ENCODE data around the gene GCSAM.

GCSAM gene

DNA sequence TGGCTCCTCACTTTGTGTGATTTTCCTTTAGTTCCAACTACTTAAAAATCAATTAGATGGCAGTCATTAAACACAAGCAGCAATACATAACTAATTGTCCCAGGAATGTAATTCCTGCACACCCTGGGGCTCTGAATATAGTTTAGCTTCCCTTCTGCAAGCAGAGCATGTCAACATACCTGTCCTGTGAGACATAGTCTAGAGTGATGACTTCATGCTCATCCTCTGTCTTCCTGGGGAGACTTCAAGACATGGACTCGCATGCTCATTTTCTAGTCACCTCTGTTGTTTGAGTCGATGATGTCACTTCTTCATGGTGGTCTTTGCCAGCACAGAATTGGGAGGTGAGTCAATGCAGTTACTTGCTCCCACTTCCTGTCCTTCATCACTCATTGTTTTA, 31.1 kb downstream of the GCSAM start:
- no peak overlapping the region for H3K4me2 ChIP-seq (ENCODE audit: low read length)

GRCh38 chr3:112097378-112097777, 35.7 kb downstream of the GCSAM start:
- H3K9me2 ChIP-seq (ENCODE audit: low read depth, low read length) = no peaks in the 10 kb centered on the region
- no peak overlapping the region for H3K27ac ChIP-seq (ENCODE audit: low read depth, low read length, poor library complexity, severe bottlenecking)
- no peaks in the 10 kb centered on the region for H3K36me3 ChIP-seq (ENCODE audit: insufficient read depth, low read length)
- H3K4me3 ChIP-seq (ENCODE audit: low read depth, low read length, poor library complexity, severe bottlenecking) = no peak overlapping the region
- no peak overlapping the region for H3K9ac ChIP-seq (ENCODE audit: low read length)
- no peaks in the 10 kb centered on the region for H3K79me2 ChIP-seq (ENCODE audit: insufficient read depth, low read length)
- H2AFZ ChIP-seq (ENCODE audit: low read length) = no peak overlapping the region
- peaks cover 9% of the 10 kb centered on the region for H3K4me1 ChIP-seq (ENCODE audit: insufficient read depth, low read length, severe bottlenecking)
- H3K4me2 ChIP-seq (ENCODE audit: low read length) = no peak overlapping the region
- H3F3A ChIP-seq (ENCODE audit: insufficient read depth, low read length) = peaks cover 5% of the 10 kb centered on the region; the same call in 1 of the 2 replicates
- no peaks in the 10 kb centered on the region for H3K9me3 ChIP-seq (ENCODE audit: low read length)
- no peak for TF ChIP-seq EZH2 (IDR thresholded peaks at IDR 0.05; ENCODE audit: borderline replicate concordance, low read length)
- no peak for TF ChIP-seq CTCF (IDR thresholded peaks at IDR 0.05; ENCODE audit: low read length)
- no peaks in the 10 kb centered on the region for H3K27me3 ChIP-seq (ENCODE audit: insufficient read depth, low read length)
- H4K20me1 ChIP-seq (ENCODE audit: insufficient read depth, low read length) = no peaks in the 10 kb centered on the region

More for the DNA sequence above, 31.1 kb downstream of the GCSAM start:
- Histone ChIP-seq H3K79me2 (ENCODE audit: insufficient read depth, low read length) (no peaks in the 10 kb centered on the region), H3K36me3 (ENCODE audit: insufficient read depth, low read length) (no peaks in the 10 kb centered on the region), H3K9ac (ENCODE audit: low read length) (no peak overlapping the region), H2AFZ (ENCODE audit: low read length) (no peak overlapping the region), H3K9me3 (ENCODE audit: low read length) (no peaks in the 10 kb centered on the region), H3F3A (ENCODE audit: insufficient read depth, low read length) (no peaks in the 10 kb centered on the region), H4K20me1 (ENCODE audit: insufficient read depth, low read length) (no peaks in the 10 kb centered on the region), H3K27ac (ENCODE audit: low read depth, low read length, poor library complexity, severe bottlenecking) (no peak overlapping the region), H3K4me3 (ENCODE audit: low read depth, low read length, poor library complexity, severe bottlenecking) (no peak overlapping the region), H3K27me3 (ENCODE audit: insufficient read depth, low read length) (no peaks in the 10 kb centered on the region), H3K4me1 (ENCODE audit: insufficient read depth, low read length, severe bottlenecking) (peaks cover 9% of the 10 kb centered on the region), H3K9me2 (ENCODE audit: low read depth, low read length) (no peaks in the 10 kb centered on the region)
- TF ChIP-seq EZH2 (IDR thresholded peaks at IDR 0.05; ENCODE audit: borderline replicate concordance, low read length) (no peak), CTCF (IDR thresholded peaks at IDR 0.05; ENCODE audit: low read length) (no peak)

DNA sequence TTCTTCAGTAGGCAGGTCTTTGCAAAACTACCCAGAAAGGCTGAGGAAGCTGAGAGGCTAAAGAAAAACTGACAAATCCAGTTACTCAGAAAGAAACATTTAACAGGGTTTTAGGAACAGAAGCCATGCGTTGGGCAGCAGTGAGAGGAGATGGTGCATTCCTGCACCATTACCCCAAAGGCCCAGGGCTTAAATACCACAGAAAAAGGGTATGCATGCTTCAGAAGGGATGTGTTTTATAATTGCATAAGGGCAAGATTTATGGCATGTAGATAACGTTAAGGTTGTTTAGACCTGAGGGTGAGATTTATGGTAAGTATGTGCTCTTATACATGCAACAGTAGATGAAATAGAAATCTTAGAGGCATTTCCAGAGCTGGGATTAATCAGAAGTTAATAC, 36.9 kb downstream of the GCSAM start:
- H3K27me3 ChIP-seq (ENCODE audit: insufficient read depth, low read length) = no peaks in the 10 kb centered on the region
- peaks cover 5% of the 10 kb centered on the region; the same call in 1 of the 2 replicates for H3F3A ChIP-seq (ENCODE audit: insufficient read depth, low read length)
- H3K9me2 ChIP-seq (ENCODE audit: low read depth, low read length) = no peaks in the 10 kb centered on the region
- peaks cover 21% of the 10 kb centered on the region for H3K4me1 ChIP-seq (ENCODE audit: insufficient read depth, low read length, severe bottlenecking)
- H2AFZ ChIP-seq (ENCODE audit: low read length) = no peak overlapping the region
- H3K36me3 ChIP-seq (ENCODE audit: insufficient read depth, low read length) = no peaks in the 10 kb centered on the region
- no peak overlapping the region for H3K4me2 ChIP-seq (ENCODE audit: low read length)
- no peaks in the 10 kb centered on the region for H3K79me2 ChIP-seq (ENCODE audit: insufficient read depth, low read length)
- no peaks in the 10 kb centered on the region for H3K9me3 ChIP-seq (ENCODE audit: low read length)
- no peak overlapping the region for H3K4me3 ChIP-seq (ENCODE audit: low read depth, low read length, poor library complexity, severe bottlenecking)
- TF ChIP-seq EZH2 (IDR thresholded peaks at IDR 0.05; ENCODE audit: borderline replicate concordance, low read length) = no peak
- TF ChIP-seq CTCF (IDR thresholded peaks at IDR 0.05; ENCODE audit: low read length) = no peak
- no peak overlapping the region for H3K27ac ChIP-seq (ENCODE audit: low read depth, low read length, poor library complexity, severe bottlenecking)
- H3K9ac ChIP-seq (ENCODE audit: low read length) = no peak overlapping the region
- H4K20me1 ChIP-seq (ENCODE audit: insufficient read depth, low read length) = no peaks in the 10 kb centered on the region

Measured in OCI-LY1 (cell line).